Measurements from ENCODE around the gene GREM1. TPM values are rescaled to one million over a fixed set of nuclear protein-coding genes. Genes with fewer than 3 reads are reported as not detected.

Gene GREM1
- total RNA-seq, 1 donor from 2014 or later: 0.44 TPM

DNA sequence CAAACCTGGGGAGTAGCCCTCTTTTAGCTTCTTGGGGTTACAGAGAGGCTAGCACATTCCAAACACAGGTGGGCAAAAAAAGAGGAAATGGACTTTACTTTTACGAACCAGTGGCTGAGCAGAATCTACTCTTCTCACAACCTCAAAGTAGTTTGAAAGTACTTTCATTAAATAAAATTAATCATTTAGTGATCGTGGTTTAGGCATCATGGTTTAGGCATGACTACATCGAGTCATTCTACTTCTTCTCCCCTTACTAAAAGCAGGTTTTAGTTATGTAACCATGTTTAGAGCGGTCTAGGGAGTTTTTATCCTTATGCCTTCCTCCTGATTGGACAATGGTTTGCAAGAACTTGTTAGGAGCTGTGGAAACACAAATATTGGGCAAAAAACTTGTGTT is 2.5 kb upstream of the GREM1 start:
- H3K9me3 Mint-ChIP-seq (ENCODE audit: unreplicated experiment): no peaks in the 10 kb centered on the region
- H3K27me3 Mint-ChIP-seq (ENCODE audit: unreplicated experiment): peaks cover 21% of the 10 kb centered on the region
- H3K4me3 Mint-ChIP-seq (ENCODE audit: unreplicated experiment): no peak overlapping the region

GRCh38 chr15:32716216-32716914 is 1.4 kb upstream of the GREM1 start:
- H3K27ac Mint-ChIP-seq (ENCODE audit: unreplicated experiment): no peak overlapping the region
- no peak for TF ChIP-seq CTCF (IDR thresholded peaks at IDR 0.05; ENCODE audit: unreplicated experiment)
- DNase-seq (ENCODE audit: low spot score): no peak
- H3K4me1 Mint-ChIP-seq (ENCODE audit: unreplicated experiment): peaks cover 8% of the 10 kb centered on the region
- H3K9me3 Mint-ChIP-seq (ENCODE audit: unreplicated experiment): no peaks in the 10 kb centered on the region
- H3K36me3 Mint-ChIP-seq (ENCODE audit: low read depth, unreplicated experiment): peaks cover 5% of the 10 kb centered on the region
- peaks cover 21% of the 10 kb centered on the region for H3K27me3 Mint-ChIP-seq (ENCODE audit: unreplicated experiment)
- H3K4me3 Mint-ChIP-seq (ENCODE audit: unreplicated experiment): peak overlapping the region; percentile 62

More for the DNA sequence above, 2.5 kb upstream of the GREM1 start:
- no peak for TF ChIP-seq CTCF (IDR thresholded peaks at IDR 0.05; ENCODE audit: unreplicated experiment)
- Mint-ChIP-seq H3K4me1 (ENCODE audit: unreplicated experiment) (peaks cover 8% of the 10 kb centered on the region), H3K36me3 (ENCODE audit: low read depth, unreplicated experiment) (peaks cover 5% of the 10 kb centered on the region), H3K27ac (ENCODE audit: unreplicated experiment) (no peak overlapping the region)
- no peak for DNase-seq (ENCODE audit: low spot score)

DNA sequence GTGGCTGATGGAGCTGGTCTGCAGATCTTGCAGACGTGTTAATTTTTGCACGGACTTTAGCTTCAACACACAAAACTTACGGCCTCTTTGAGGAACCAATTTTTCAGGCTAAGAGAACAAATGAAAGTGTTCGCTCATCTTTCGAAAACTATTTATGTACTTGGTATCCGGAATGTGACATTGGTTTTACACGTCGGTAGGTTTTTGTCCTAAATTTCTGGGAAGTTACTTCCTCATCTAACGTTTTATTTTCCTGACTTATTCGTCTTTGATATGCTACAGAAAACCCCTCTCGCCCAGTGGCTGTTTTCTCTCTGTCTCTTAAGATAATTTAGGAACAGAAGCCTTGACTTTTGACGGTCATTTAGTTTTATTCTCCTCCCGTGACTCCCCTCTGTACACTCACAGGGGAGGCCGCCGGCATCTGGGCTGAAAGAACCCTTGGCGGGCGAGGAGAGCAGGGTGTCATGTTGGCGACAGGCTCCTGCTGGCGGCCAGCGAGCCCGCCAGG is 834 bp upstream of the GREM1 start:
- peaks cover 21% of the 10 kb centered on the region for H3K27me3 Mint-ChIP-seq (ENCODE audit: unreplicated experiment)
- H3K4me3 Mint-ChIP-seq (ENCODE audit: unreplicated experiment): peak overlapping the region; percentile 62
- H3K27ac Mint-ChIP-seq (ENCODE audit: unreplicated experiment): no peak overlapping the region
- peak; percentile 10 for DNase-seq (ENCODE audit: low spot score)
- no peaks in the 10 kb centered on the region for H3K9me3 Mint-ChIP-seq (ENCODE audit: unreplicated experiment)
- peaks cover 8% of the 10 kb centered on the region for H3K4me1 Mint-ChIP-seq (ENCODE audit: unreplicated experiment)
- no peak for TF ChIP-seq CTCF (IDR thresholded peaks at IDR 0.05; ENCODE audit: unreplicated experiment)
- peaks cover 5% of the 10 kb centered on the region for H3K36me3 Mint-ChIP-seq (ENCODE audit: low read depth, unreplicated experiment)

GRCh38 chr15:32718227-32718820 is 520 bp downstream of the GREM1 start:
- no peaks in the 10 kb centered on the region for H3K9me3 Mint-ChIP-seq (ENCODE audit: unreplicated experiment)
- H3K4me1 Mint-ChIP-seq (ENCODE audit: unreplicated experiment): peaks cover 8% of the 10 kb centered on the region
- H3K4me3 Mint-ChIP-seq (ENCODE audit: unreplicated experiment): no peak overlapping the region
- H3K36me3 Mint-ChIP-seq (ENCODE audit: low read depth, unreplicated experiment): peaks cover 5% of the 10 kb centered on the region
- H3K27me3 Mint-ChIP-seq (ENCODE audit: unreplicated experiment): peaks cover 21% of the 10 kb centered on the region
- peak; percentile 28 for DNase-seq (ENCODE audit: low spot score)
- no peak overlapping the region for H3K27ac Mint-ChIP-seq (ENCODE audit: unreplicated experiment)
- TF ChIP-seq CTCF (IDR thresholded peaks at IDR 0.05; ENCODE audit: unreplicated experiment): no peak
